ENCODE measurements around the gene POMC.

DNA sequence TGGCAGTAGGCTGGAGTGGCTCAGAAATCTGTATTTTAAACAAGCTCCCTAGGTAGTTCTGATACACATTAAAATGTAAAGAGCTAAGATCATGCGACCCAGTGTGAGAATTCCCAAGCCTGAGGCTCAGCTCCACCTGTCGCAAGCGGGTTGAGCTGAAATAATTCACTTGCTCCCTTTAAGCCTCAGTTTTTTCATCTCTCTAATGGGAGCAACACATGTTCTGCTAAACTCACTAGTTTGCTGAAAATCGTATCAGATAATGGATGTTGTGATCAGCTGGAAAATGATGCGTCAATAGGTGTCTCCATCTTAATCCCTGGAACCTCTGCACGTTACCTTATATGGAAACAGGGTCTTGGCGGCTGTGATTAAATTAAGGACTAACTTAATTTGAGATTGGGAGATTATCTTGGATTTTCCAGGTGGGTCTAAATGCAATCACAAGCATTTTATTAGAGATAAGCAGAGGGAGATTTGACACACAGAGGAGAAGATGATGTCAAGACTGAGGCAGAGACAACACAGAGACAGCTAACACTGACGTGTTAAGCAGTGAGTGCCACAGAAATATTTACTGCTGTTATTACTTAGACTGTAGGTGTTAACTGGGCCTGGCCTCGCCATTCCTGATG is 53.0 kb downstream of the POMC start:
- TF ChIP-seq, protein P1, sequence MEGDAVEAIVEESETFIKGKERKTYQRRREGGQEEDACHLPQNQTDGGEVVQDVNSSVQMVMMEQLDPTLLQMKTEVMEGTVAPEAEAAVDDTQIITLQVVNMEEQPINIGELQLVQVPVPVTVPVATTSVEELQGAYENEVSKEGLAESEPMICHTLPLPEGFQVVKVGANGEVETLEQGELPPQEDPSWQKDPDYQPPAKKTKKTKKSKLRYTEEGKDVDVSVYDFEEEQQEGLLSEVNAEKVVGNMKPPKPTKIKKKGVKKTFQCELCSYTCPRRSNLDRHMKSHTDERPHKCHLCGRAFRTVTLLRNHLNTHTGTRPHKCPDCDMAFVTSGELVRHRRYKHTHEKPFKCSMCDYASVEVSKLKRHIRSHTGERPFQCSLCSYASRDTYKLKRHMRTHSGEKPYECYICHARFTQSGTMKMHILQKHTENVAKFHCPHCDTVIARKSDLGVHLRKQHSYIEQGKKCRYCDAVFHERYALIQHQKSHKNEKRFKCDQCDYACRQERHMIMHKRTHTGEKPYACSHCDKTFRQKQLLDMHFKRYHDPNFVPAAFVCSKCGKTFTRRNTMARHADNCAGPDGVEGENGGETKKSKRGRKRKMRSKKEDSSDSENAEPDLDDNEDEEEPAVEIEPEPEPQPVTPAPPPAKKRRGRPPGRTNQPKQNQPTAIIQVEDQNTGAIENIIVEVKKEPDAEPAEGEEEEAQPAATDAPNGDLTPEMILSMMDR (IDR thresholded peaks at IDR 0.05; ENCODE audit: poor library complexity, severe bottlenecking), result no peak
- no peak for TF ChIP-seq REST (IDR thresholded peaks at IDR 0.05; ENCODE audit: borderline replicate concordance)
- no peak for TF ChIP-seq EZH2 (IDR thresholded peaks at IDR 0.05; ENCODE audit: borderline replicate concordance, insufficient read depth, low read length, poor library complexity, severe bottlenecking)
- TF ChIP-seq POLR2AphosphoS5 (IDR thresholded peaks at IDR 0.05), result no peak
- TF ChIP-seq SMC3 (conservative IDR thresholded peaks at IDR 0.05; ENCODE audit: poor library complexity), result no peak
- no peak for TF ChIP-seq RAD21 (conservative IDR thresholded peaks at IDR 0.05)
- no peak for TF ChIP-seq EP300 (conservative IDR thresholded peaks at IDR 0.05; ENCODE audit: poor library complexity, severe bottlenecking)

All from neural cell (in vitro differentiated cells).